DOHH2 (cell line): ENCODE results near the gene TRIP10.
"Not testable (repeated sequence)": the region's sequence is repeated elsewhere in the genome, so short reads cannot be mapped to it uniquely, and the experiment has no call there.

Experiments
- H3F3A ChIP-seq: fragments of 200-600 bp; sonication (generic), shearing (Covaris generic); 2 replicates; pipeline ENCODE4 v1.6.0; 2016; ENCODE audit warnings: antibody characterized with exemption, mild to moderate bottlenecking; ENCODE audit not compliant: control insufficient read depth, insufficient read depth
- H3K27ac ChIP-seq: fragments of 200-600 bp; sonication (generic); 2 replicates; pipeline ENCODE4 v1.5.1; 2014; ENCODE audit warnings: low read depth, mild to moderate bottlenecking, low read length, moderate library complexity
- H3K27me3 ChIP-seq: fragments of 200-600 bp; sonication (generic); 2 replicates; pipeline ENCODE4 v1.6.1; 2014; ENCODE audit warnings: mild to moderate bottlenecking, low read length, mixed read lengths; ENCODE audit not compliant: control insufficient read depth
- H3K36me3 ChIP-seq: fragments of 200-600 bp; sonication (generic); 2 replicates; pipeline ENCODE4 v1.6.1; 2014; ENCODE audit warnings: mild to moderate bottlenecking, low read length, moderate library complexity, mixed read lengths; ENCODE audit not compliant: control insufficient read depth
- H3K4me1 ChIP-seq: fragments of 200-600 bp; sonication (generic); 2 replicates; pipeline ENCODE4 v1.6.1; 2014; ENCODE audit warnings: mild to moderate bottlenecking, low read length, mixed read lengths; ENCODE audit not compliant: control insufficient read depth
- H3K4me2 ChIP-seq: fragments of 200-600 bp; sonication (generic); 2 replicates; pipeline ENCODE4 v1.6.0; 2014; ENCODE audit warnings: mild to moderate bottlenecking, low read length, moderate library complexity
- H3K4me3 ChIP-seq: fragments of 200-600 bp; sonication (generic); 2 replicates; pipeline ENCODE4 v1.5.1; 2014; ENCODE audit warnings: mild to moderate bottlenecking, low read length, mixed read lengths
- H3K79me2 ChIP-seq: fragments of 200-600 bp; sonication (generic); 2 replicates; pipeline ENCODE4 v1.6.1; 2014; ENCODE audit warnings: mild to moderate bottlenecking, low read length, mixed read lengths; ENCODE audit not compliant: control insufficient read depth
- H3K9me2 ChIP-seq: fragments of 200-600 bp; sonication (generic); replicated peaks from 2 replicates; pipeline ENCODE4 v1.6.1; 2014; ENCODE audit warnings: mild to moderate bottlenecking, low read length, mixed read lengths; ENCODE audit not compliant: control insufficient read depth
- H3K9me3 ChIP-seq: fragments of 200-600 bp; sonication (generic); 2 replicates; pipeline ENCODE4 v1.6.1; 2014; ENCODE audit warnings: antibody characterized with exemption, low read length, mixed read lengths; ENCODE audit not compliant: control insufficient read depth, insufficient read depth
- H4K20me1 ChIP-seq: fragments of 200-600 bp; sonication (generic); 2 replicates; pipeline ENCODE4 v1.6.0; 2014; ENCODE audit warnings: low read depth, mild to moderate bottlenecking, antibody characterized with exemption, low read length, moderate library complexity; ENCODE audit not compliant: control insufficient read depth, insufficient read depth
- EZH2phosphoT487 ChIP-seq: fragments of 200-600 bp; sonication (generic); IDR thresholded peaks from 2 replicates; pipeline ENCODE4 v1.6.1; 2017; ENCODE audit warnings: borderline replicate concordance, mild to moderate bottlenecking, antibody characterized with exemption, low read length, moderate library complexity, mixed read lengths
- TF ChIP-seq, protein P1 (sequence below): fragments of 200-600 bp; sonication (generic); IDR thresholded peaks from one replicate; pipeline ENCODE4 v1.5.1; 2014; ENCODE audit warnings: antibody characterized with exemption, mild to moderate bottlenecking, low read depth, low read length; ENCODE audit not compliant: poor library complexity, severe bottlenecking

The TRIP10 gene

DNA sequence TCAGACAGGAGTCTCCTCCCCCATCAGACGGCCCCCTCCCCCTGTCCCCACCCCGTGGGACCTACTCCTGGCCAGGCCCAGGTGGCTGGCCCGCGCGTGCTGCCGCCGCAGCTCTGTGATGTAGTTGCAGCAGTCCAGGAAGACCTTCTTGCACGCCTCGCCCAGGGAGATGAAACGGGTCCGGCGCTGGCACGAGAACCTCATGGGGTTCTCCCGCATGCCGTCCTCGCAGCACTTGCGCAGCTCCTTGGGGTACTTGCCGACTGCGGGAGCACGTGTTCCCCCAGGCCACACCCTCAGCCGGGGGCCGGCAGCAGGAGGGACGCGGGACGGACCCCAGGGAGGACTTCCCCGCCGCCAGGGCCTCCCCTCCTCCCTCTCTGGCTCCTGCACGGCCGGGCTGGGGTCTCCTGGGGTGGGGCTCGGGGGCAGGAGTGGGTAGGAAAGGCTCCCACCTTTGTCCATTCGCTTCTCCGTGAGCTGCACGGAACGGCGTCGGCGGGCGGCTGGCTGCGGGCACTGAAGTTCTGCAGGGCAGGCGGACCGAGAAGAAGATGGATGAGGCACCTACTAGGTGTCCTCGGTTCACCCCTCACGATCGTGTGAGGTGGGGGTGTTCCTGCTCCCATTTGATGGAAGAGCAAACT is 32.3 kb upstream of the TRIP10 start:
- no peak overlapping the region for H3K27ac ChIP-seq
- H3K9me3 ChIP-seq: no peaks in the 10 kb centered on the region
- H3K4me3 ChIP-seq: no peak overlapping the region
- H3K4me2 ChIP-seq: no peak overlapping the region
- H3K4me1 ChIP-seq: no peaks in the 10 kb centered on the region
- TF ChIP-seq, protein P1, sequence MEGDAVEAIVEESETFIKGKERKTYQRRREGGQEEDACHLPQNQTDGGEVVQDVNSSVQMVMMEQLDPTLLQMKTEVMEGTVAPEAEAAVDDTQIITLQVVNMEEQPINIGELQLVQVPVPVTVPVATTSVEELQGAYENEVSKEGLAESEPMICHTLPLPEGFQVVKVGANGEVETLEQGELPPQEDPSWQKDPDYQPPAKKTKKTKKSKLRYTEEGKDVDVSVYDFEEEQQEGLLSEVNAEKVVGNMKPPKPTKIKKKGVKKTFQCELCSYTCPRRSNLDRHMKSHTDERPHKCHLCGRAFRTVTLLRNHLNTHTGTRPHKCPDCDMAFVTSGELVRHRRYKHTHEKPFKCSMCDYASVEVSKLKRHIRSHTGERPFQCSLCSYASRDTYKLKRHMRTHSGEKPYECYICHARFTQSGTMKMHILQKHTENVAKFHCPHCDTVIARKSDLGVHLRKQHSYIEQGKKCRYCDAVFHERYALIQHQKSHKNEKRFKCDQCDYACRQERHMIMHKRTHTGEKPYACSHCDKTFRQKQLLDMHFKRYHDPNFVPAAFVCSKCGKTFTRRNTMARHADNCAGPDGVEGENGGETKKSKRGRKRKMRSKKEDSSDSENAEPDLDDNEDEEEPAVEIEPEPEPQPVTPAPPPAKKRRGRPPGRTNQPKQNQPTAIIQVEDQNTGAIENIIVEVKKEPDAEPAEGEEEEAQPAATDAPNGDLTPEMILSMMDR: no peak
- TF ChIP-seq EZH2phosphoT487: no peak
- no peaks in the 10 kb centered on the region for H3K9me2 ChIP-seq
- H3K27me3 ChIP-seq: peaks cover 10% of the 10 kb centered on the region
- H3K79me2 ChIP-seq: no peaks in the 10 kb centered on the region
- no peaks in the 10 kb centered on the region for H4K20me1 ChIP-seq
- H3F3A ChIP-seq: no peaks in the 10 kb centered on the region
- no peaks in the 10 kb centered on the region for H3K36me3 ChIP-seq

DNA sequence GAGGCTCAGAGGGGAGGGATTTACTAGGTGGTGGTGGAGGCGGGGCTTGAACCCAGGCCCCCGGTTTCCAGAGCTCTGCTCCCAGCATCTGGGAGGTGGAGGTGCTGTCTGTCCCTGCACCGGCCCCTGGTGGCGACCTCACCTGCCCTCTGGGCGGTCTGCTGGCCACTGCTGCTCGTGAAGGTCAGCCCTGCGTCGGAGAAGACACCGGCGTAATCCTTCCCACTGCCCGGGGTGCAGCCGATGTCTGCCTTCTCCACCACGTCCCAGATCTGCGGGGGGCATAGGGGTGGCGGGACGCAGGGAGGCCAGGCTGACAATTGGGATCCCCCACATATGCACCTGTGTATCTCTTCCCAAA is 31.8 kb upstream of the TRIP10 start:
- no peaks in the 10 kb centered on the region for H3F3A ChIP-seq
- peaks cover 10% of the 10 kb centered on the region for H3K27me3 ChIP-seq
- H3K9me3 ChIP-seq: no peaks in the 10 kb centered on the region
- no peak overlapping the region for H3K4me2 ChIP-seq
- no peak overlapping the region for H3K4me3 ChIP-seq
- H3K79me2 ChIP-seq: no peaks in the 10 kb centered on the region
- no peaks in the 10 kb centered on the region for H4K20me1 ChIP-seq
- TF ChIP-seq, protein P1: no peak
- TF ChIP-seq EZH2phosphoT487: no peak
- no peaks in the 10 kb centered on the region for H3K4me1 ChIP-seq
- no peaks in the 10 kb centered on the region for H3K9me2 ChIP-seq
- H3K36me3 ChIP-seq: no peaks in the 10 kb centered on the region
- no peak overlapping the region for H3K27ac ChIP-seq

DNA sequence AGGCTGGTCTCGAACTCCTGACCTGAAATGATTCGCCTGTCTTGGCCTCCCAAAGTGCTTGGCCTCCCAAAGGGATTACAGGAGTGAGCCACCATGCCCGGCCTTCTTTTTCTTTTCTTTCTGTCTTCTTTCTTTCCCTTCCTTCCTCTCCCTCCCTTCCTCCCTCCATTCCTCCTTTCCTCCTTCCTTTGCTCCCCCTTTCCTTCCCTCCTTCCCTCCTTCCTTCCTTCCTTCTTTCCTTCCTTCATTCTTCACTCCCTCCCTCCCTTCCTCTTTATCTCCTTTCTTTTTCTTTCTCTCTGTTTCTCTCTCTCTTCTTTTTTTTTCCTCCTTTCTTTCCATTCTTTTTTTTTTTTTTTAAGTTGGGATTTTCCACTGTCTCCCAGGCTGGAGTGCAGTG is 31.1 kb upstream of the TRIP10 start:
- Histone ChIP-seq H4K20me1 (no peaks in the 10 kb centered on the region), H3K4me2 (no peak overlapping the region), H3K9me3 (no peaks in the 10 kb centered on the region), H3K9me2 (no peaks in the 10 kb centered on the region), H3F3A (no peaks in the 10 kb centered on the region), H3K27me3 (peaks cover 10% of the 10 kb centered on the region), H3K4me1 (no peaks in the 10 kb centered on the region), H3K36me3 (no peaks in the 10 kb centered on the region), H3K27ac (no peak overlapping the region), H3K4me3 (no peak overlapping the region), H3K79me2 (no peaks in the 10 kb centered on the region)
- TF ChIP-seq, protein P1: no peak
- TF ChIP-seq EZH2phosphoT487: no peak

DNA sequence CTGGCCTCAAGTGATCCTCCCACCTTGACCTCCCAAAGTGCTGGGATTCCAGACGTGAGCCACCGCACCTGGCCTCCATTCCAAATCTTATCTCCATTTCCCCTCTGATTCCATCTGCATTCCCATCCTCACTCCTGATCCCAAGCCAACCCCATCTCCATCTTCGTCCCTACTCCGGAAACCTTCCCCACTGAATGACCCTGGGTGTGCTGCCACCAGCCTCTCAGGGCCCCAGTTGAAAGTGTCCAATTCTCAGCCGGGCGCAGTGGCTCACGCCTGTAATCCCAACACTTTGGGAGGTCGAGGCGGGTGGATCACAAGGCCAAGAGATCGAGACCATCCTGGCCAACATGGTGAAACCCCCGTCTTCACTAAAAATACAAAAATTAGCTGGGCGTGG is 30.6 kb upstream of the TRIP10 start:
- H3K36me3 ChIP-seq, H3K79me2 ChIP-seq, H3K4me3 ChIP-seq, H3K9me3 ChIP-seq, H3K27ac ChIP-seq, H3K4me2 ChIP-seq, H3K4me1 ChIP-seq, H3F3A ChIP-seq, H3K9me2 ChIP-seq, H4K20me1 ChIP-seq: not testable (repeated sequence)
- H3K27me3 ChIP-seq: peaks cover 10% of the 10 kb centered on the region
